IPS-NIHi7 (cell line): ENCODE data around the gene DMAP1.

Source experiments
- DNase-seq: peaks from one replicate; pipeline ENCODE4 v3.0.0; 2012; ENCODE audit warnings: mixed read lengths; ENCODE audit errors: extremely low spot score

DMAP1 gene

DNA sequence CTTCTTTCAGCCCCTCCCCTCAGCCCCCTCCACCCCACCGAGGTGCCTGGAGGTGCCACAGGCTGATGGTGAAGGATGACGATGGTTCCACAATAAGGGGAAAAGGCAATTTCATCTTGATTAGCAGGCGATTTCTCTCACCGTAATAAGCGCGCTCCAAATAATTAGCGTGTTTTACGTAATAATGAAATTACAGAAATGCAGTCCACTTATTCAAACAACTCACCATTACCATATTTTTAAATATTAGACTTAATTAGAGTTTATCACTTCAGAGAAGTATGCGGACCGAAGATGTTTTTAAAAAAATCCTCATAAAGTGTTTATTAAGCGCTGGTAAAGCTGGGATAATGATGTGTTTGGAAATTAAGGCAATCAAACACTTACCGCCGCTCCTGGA is 14.9 kb downstream of the DMAP1 start:
- DNase-seq = no peak

DNA sequence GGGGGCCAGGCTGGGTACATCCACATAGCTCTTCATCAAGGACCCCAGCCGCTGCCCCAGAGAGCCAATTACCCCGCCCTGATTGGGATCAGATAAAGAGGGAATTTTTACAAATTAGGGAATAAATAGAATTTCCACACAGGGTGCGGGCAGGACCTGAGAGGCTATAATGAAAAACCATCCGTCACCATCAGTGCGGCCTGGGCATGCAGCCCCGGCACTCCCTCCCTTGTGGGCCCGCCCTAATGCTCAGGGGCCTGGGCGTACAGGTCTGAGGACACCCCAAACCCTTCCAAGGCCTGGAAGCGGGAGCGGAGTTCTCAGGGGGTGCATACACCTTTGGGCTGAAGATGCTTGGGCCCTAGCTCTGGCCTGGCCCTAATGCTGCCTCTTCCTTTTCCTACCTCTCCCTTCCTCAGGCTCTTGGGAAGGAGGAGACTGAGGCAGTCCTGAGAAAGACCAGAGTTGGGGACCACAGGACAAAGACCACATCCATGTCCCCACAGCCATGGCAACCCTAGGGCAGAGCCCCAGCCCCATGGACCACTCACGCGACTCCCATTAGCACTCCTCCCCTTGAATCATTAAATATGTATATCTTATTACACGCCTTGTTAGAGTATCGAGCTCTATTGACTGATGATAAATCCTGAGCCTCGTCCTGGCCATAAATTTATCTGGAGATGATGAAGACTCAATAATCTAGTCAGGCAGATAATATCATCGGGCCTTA is 16.3 kb downstream of the DMAP1 start:
- DNase-seq = no peak

DNA sequence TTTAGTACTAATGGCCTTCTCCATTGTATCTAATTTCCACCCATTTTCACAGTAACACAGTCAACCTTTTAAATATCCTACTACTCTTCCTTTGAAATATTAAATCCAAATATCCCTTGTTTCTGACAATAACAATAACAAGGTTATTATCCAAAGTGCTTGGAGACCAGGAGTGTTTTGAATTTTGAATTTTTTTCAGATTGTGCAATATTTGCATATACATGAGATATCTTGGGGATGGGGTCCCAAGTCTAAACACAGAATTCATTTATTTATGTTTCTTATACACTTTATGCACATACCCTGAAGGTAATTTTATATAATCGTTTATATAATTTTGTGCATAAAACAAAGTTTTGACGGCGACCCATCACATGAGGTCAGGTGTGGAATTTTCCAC is 17.5 kb downstream of the DMAP1 start:
- DNase-seq = no peak

DNA sequence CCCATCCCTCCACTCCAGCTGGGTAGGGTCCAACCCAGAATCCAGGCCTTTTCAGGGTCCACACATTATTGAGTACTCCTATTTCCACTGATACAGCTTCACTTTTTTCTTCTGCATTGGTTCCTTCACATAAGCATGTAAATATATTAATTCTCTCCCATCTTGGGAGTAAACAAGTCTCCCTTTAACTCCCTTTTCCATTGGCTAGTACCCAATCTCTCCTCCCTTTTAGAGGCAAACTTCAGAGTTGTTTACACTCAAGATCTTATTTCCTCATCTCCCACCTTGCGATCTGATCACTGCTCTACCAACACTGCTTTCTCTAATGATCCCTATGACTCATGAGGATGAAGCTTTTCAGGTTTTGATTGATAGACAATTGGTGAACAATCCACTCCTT is 20.3 kb downstream of the DMAP1 start:
- no peak for DNase-seq

DNA sequence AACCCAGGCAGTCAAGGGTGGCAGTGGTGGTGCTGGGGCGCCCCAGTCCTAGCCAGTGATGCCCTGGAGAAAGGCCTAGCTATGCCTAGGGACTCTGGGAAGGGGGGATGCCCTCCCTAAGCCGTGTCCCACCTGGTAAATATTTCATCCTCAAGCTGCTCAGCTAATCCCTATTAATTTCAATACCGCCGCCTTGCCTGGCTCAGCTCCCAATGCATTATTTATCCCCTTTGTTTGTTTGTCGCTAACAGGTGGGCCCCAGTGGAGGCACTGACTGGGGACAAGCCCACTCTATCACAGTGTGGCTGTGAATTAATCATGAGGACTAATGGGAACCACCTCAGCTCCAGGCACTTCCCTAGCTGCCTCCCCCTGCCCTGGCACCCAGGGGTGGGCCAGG is 22.5 kb downstream of the DMAP1 start:
- DNase-seq = no peak

DNA sequence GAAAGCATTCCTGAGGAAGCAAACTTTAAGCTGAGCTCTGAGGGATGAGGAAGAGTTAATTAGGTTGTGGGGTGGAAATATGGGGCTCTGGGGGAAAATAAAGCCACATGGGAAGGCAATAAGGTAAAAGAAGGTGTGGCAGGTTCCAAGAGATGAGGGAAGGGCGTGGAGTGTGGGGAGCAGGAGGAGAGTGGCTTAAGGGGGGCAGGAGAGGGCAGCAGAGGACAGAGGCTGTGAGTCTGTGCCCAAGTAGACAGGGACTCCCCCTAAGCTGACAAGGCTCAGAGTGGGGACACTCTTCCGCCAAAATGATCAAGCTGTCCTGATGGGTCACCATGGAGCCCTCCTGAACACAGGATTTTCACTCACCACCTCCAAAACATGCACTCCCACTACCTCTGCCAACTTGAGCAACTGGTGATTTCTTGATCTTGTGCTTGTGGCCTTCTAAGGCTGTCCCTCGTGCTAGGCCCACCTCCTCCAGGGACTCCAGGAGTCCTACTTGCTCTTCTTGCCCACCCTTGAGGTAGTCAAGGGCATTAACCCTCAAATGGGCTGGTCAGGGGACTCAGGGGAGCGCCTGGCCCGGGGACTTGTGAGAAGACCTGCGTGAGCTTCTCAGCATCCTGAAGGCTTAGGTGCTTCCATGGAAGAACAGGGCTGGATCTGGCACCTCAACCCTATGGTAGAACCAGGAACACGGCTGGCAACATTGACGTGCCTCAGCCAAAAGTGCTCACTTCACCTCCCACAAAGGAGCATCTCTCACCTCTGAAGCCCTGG is 23.4 kb downstream of the DMAP1 start:
- no peak for DNase-seq

DNA sequence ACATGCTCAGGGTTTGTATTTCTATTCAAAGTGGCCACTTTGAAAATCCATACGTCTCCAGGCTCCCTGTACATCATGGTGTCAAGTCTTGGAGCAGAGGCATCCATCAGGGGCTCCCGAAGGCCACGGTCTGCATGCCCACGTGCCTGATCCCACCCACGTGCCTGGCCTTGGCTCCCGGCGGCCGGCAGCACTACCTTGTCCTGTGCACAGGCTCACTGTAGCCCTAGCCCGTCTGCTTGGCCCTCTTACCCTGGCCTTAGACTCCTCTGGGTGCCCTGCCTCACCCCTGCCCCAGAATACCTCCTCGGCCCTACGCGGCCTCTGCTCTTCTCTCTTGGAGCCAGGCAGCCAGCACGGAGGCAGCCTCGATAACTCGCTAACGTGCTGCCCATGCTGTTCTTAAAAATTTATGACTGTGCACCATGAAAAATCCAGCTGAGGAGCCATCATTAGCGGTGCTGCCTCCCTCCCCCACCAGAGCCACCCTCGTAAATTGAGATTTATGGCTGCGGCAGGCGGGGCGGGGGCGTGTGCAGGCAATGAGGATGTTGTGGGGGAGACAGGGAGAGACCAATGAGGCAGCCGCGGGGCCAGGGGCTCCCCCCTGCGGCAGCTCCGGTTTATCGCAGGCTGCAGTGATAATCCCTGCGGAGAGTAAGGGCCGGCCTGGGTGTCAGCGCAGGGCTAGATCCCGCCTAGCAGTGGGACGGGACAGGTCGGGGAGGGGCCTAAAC is 24.6 kb downstream of the DMAP1 start:
- DNase-seq = peak; percentile 98

DNA sequence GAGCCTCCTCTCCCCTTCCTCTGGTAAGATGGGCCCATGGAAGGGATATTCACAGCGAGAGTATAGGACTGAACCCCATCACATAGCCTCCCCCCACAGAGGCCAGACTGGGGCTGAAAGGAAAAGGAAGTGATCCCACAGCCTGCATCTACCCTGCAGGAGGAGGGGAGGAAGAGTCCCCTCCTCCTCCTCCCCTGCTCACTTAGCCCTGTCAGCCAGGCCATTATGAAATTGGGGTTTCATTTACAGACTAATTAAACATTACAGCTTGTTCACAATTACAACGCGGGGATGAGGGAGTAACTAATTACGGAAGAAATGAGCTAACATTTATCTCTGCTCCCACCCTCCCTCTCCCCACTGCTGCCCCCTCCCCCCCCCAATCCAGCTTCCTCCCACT is 25.4 kb downstream of the DMAP1 start:
- DNase-seq = no peak

DNA sequence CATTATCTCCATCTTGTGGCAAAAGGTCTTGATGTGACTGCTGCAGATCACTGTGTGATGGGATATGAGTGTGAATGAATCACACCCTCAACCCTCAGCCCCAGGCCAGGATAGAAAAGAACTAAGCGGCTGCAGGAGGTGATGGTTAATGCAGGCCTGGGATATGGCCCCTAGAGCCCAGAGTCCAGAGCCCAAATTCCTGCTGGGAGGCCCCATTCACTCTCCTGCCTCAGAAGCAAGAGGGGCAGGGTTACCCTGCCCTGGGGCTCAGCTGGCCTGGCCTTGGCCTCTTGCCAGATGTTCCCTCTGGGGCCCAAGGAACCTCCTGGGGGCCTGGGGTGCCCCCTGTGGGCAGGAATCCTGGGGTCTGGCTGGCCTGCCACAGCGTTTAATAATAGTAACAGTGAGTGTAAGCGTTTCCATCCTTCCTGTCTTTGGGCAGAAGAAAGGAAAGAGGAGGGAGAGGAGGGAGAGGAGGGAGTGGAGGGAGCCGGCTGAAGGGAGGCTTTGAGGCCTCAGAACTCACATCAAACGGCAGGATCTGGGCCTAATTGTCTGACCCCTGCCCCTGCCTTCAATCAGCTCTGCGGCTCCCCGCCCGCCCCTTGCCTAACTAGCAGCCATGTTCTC is 26.2 kb downstream of the DMAP1 start:
- DNase-seq = peak; percentile 45

DNA sequence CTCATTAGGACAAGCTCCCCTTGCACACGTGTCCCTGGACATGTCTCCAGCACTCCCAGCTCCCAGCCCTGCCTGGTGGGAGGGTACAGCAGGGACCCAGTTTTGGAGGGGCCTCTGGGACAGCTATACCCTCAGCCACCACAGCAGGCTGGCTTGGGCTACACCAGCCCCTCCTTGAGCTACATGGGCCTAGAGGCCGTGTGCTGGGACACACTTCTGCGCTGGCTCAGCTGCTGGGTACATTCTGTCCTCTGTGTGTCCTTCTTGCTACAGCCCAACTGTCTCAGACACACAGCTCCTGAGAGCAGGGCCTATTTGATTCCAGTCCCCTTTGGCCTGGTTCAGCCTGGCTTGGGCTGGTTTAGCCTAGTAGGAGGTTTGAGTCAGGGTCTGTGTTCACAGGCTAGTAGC is 26.7 kb downstream of the DMAP1 start:
- DNase-seq = no peak

DNA sequence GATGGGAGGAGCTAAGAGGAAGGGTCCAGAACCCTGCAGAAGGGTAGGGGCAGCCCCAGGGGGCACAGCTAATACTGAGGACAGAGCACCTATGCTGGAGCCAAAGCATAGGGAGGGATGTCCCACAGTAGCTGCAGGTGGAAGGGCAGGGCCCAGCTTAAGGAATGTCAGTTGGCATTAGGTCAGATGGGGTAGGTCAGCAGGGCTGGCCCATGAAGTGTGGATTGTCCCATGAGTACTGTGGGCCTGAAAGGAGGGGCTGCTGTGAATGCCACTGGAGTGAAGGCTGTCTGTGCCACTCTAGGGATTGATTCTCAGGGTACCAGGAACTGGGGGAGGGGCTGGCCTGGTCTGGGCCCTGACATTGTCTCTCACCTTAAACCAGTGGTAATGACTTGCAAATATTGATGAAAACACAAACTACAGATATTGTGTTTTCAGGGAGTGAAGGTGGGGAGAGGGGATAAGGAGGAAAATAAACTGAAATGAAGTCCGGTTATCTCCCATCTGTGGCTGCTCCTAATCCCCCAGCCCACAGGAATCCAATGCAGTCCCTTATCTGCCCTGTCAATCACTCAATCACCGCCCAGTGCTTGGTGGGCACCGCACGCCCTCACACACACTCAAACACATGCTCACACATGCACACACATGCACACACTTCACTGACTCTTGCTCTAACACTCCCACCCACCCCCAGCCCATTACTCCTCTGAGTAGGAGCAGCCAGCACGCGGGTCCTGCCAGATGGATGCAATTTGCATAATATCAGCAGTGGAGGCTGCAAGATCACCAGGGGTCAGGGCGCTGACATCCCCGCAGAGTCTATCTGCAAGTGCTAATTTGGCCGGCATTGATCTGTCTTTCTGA is 27.8 kb downstream of the DMAP1 start:
- no peak for DNase-seq

DNA sequence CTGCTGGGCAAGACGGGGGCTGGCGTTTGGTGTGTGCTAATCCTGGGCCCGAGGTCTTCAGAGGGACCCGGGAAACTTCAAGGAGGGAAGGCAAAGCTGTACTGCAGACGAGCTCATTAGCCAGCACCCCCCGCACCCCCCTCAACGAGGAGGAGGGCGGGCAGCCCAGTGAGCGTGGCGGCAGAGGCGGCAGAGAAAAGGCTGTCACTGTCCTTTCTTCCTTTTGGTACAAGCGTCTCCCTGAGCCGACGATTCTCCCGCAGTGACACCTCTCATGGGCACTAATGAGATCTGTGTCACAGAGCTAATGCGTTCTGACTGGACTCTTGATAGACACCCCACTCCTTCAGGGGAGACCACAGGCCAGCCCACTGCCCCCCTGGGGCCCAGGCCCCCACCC is 29.5 kb downstream of the DMAP1 start:
- DNase-seq = no peak

DNA sequence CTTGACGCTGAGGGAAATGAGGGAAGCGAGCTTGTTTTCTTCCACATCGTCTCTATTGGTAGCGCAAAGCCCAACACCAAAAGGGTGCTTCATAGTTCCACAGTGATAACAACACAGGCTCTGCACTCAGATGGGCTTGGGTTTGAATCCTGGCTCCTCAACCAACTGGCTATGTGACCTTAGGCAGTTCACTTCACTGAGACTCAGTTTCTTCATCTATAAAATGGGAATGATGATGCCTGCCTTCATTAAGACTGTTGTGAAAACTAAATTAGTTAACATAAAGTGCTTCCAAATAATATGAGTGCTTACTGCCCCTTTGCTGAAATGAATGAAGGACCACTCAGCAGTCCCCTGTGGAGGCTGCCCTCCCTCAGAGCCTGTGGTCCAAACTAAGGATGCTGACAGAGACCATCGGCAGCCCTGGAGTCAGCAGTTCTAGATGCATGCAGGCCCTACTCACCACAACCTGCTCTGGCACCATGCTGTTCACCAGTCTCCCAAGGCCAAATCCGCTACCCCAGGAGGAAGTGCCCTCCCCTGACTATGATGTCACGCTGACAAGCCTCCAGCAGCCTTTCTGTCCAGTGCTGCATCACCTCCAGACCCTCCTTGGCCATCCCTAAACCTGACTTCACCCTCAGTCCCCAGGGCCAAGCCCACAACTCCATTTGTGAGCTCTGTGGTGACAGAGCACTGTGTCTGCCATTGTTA is 30.7 kb downstream of the DMAP1 start:
- DNase-seq = no peak

DNA sequence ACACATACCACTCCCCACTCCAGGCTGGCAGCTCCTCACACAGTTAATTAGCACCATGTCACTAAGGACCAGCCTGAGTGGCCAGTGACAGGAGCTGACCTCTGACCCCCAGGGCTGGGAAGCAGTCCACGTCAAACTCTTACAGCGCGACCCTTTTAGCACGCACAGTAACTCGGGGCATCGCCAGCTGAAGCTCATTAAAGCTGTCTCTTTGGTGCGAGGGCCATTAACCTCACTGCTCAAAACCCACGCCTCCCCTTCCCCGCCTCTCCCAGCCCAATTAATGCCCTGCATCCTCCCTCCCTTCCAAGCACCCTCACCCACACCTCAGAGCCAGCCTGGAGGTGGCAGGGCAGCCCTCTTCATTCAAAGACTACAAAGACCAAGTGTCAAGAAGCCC is 31.7 kb downstream of the DMAP1 start:
- DNase-seq = no peak

DNA sequence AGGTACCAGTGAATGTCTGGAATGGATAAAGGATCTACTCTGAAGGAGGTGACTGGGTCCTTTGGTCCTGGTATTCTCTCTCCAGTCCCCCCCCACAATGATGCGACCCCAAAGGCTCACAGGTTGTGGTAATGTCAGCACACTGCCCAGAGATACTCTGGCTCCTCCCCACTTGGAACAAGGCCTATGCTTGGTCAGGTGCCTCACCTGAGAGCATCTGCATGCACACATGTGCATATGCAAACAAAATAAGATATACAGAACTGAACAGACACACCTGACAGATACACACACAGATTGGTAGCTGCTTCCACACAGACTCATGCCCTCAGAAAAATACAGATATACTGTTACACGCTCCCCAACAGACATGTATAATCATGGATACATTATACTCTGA is 33.5 kb downstream of the DMAP1 start:
- no peak for DNase-seq

DNA sequence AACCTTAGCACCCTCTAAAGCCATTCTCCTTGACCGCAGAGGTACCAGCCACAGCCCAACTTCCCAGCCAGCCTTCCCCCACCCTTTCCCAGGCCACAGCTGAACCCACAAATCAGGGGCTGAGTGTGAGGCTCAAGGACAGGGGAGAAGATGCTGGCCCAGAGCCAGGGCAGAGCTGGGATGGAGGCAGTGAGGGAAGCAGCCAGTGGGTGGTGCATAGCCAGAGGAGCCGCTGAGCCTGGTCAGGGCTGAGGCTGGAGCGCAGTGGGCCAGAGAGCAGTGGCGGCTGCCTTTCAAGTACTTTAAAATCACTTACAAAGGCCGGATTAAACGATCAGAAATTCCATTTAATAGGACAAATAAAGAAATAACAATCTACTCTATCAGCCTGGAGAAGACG is 36.3 kb downstream of the DMAP1 start:
- peak; percentile 51 for DNase-seq

DNA sequence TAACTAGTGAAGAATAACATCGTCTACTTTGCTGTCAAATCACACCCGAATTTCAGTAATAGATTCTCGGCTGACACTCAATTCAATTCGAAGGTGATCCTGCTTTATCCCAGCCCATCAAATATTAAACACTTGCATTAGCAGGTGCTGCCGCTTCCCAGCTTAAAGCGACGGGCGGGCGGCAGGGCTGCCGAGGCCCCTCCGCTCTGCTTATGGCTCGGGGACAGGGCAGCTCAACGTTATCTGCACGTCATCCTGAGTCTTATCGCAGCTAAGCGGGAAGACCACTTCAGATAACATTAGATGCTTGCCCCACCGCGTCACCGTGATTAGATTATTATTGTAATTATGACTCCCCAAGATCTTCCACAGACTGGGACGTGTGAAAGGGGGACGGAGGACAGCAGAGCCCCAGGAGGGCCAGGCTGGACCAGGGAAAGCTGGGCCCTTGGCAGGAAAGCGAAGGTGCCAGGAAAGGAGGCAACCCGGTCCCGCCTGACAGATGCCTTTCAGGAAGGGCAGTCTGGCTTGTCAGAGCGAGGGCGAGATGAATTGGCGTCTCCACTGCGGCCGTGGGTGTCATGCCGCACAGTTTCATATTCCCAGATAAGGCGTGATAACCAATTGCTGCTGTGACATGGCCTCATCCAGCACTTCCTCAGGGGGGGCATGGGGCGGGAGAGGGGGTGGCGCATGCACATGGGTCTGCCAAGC is 37.0 kb downstream of the DMAP1 start:
- DNase-seq = no peak

DNA sequence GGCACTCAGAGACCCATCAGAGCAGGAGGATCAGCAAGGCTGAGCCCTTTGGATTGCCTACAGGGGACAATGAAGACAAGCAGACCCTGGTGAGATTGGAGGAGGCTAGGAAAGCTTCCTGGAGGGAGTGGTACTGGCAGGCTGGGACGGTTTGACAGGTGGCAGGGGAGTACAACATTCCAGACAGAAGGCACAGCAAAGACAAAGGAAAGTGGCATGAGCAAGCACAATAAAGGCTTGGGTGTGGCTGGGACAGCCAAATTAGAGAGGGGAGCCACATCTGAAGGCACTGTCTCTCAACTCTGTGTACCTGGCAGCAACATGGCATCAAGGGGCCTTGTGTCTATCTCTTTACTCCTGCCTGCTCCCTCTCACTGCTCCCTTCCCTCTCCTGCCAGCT is 38.2 kb downstream of the DMAP1 start:
- no peak for DNase-seq

DNA sequence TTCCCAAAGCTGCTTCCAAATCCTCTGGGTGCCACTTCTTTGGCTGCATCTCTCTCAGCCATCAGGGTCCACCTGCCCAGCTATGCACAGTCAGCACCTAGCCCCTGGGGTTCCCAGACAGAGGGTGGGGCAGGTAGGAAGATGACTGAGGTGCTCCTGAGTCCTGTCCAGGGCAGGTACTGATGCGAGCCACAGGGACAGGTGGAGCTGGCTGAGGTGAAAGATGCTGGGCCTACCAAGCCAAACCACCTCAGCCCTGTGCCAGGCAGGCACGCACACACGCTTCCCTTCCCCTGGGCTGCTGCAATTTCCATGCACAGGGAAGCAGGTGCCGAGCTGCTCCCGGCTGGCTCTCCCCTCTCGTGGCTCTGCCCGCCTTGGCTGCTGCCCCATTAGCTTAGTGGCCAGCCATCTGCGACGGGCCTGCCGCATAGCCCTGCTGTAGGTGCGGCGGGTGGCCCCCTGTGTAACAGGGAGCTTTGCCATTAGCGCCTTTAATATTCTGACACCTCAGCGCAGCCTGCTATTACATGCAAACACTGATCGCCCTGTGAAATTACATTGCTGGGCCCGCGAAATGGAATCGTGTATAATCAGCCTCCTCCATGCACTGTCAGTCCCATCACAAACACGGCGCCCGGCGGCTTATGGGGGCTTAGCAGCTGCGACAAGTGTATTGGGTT is 38.9 kb downstream of the DMAP1 start:
- no peak for DNase-seq
